COLO829 (cell line): ENCODE data around the gene TRIM13.

Experiments used
- DNase-seq: peaks from one replicate; pipeline ENCODE4 v3.0.0; 2012; ENCODE audit warnings: low spot score

The TRIM13 gene

GRCh38 chr13:49996161-49996915 is 504 bp upstream of the TRIM13 start:
- DNase-seq = peak; percentile 72

GRCh38 chr13:49997955-49998354 is 1.1 kb downstream of the TRIM13 start:
- DNase-seq = no peak

GRCh38 chr13:49998714-49999624 is 2.1 kb downstream of the TRIM13 start:
- DNase-seq = no peak

GRCh38 chr13:50001287-50001686 is 4.4 kb downstream of the TRIM13 start:
- no peak for DNase-seq

GRCh38 chr13:50006426-50007135 is 9.7 kb downstream of the TRIM13 start:
- DNase-seq = no peak

GRCh38 chr13:50011461-50011860 is 14.6 kb downstream of the TRIM13 start:
- DNase-seq = no peak

- DNase-seq = no peak
Measured at GRCh38 chr13:50012396-50013169, 15.7 kb downstream of the TRIM13 start.

- DNase-seq = no peak
Measured at GRCh38 chr13:50014386-50014785, 17.5 kb downstream of the TRIM13 start.

GRCh38 chr13:50015258-50015657 is 18.4 kb downstream of the TRIM13 start, which contains the start of gene KCNRG:
Gene KCNRG, plus strand, starts transcription at chr13:50015444. Its CDS starts 50 bp downstream, at chr13:50015494.
- DNase-seq = no peak

GRCh38 chr13:50015750-50016149 is 18.9 kb downstream of the TRIM13 start:
- DNase-seq = no peak

- no peak for DNase-seq
Measured at GRCh38 chr13:50016444-50016843, 19.6 kb downstream of the TRIM13 start.

- DNase-seq = no peak
Measured at GRCh38 chr13:50017819-50018218, 21.0 kb downstream of the TRIM13 start.

- no peak for DNase-seq
Measured at GRCh38 chr13:50025436-50025835, 28.6 kb downstream of the TRIM13 start.

- DNase-seq = no peak
Measured at GRCh38 chr13:50026788-50027473, 30.1 kb downstream of the TRIM13 start.

- no peak for DNase-seq
Measured at GRCh38 chr13:50030315-50030714, 33.5 kb downstream of the TRIM13 start.

- no peak for DNase-seq
Measured at GRCh38 chr13:50033725-50034124, 36.9 kb downstream of the TRIM13 start.

GRCh38 chr13:50037788-50038187 is 40.9 kb downstream of the TRIM13 start:
- no peak for DNase-seq

GRCh38 chr13:50038266-50038665 is 41.4 kb downstream of the TRIM13 start:
- no peak for DNase-seq

GRCh38 chr13:50052478-50052877 is 55.6 kb downstream of the TRIM13 start:
- DNase-seq = no peak

- no peak for DNase-seq
Measured at GRCh38 chr13:50053844-50054243, 57.0 kb downstream of the TRIM13 start.

GRCh38 chr13:50055454-50055853 is 58.6 kb downstream of the TRIM13 start:
- no peak for DNase-seq
